Glutamatergic neuron (in vitro differentiated cells): ENCODE data around the gene ADAMTS9. TPM values are rescaled to one million over a fixed set of nuclear protein-coding genes. Genes with fewer than 3 reads are reported as not detected.

Experiments used
- DNase-seq: peaks from one replicate; pipeline ENCODE4 v3.0.0; 2022
- H3K27ac Mint-ChIP-seq: one replicate; pipeline ENCODE4 v1.8.0; 2020; ENCODE audit warnings: mild to moderate bottlenecking, mixed read lengths, inconsistent platforms; ENCODE audit not compliant: unreplicated experiment
- H3K27me3 Mint-ChIP-seq: one replicate; pipeline ENCODE4 v1.8.0; 2020; ENCODE audit warnings: mild to moderate bottlenecking, moderate library complexity, mixed read lengths, inconsistent platforms; ENCODE audit not compliant: unreplicated experiment
- H3K36me3 Mint-ChIP-seq: one replicate; pipeline ENCODE4 v1.8.0; 2020; ENCODE audit warnings: mild to moderate bottlenecking, mixed read lengths, inconsistent platforms; ENCODE audit not compliant: unreplicated experiment
- H3K4me1 Mint-ChIP-seq: one replicate; pipeline ENCODE4 v1.8.0; 2020; ENCODE audit warnings: mild to moderate bottlenecking, low read depth, mixed read lengths, inconsistent platforms; ENCODE audit not compliant: unreplicated experiment
- H3K4me3 Mint-ChIP-seq: one replicate; pipeline ENCODE4 v1.8.0; 2020; ENCODE audit warnings: mild to moderate bottlenecking, mixed read lengths, inconsistent platforms; ENCODE audit not compliant: unreplicated experiment
- H3K9me3 Mint-ChIP-seq: one replicate; pipeline ENCODE4 v1.8.0; 2020; ENCODE audit warnings: mild to moderate bottlenecking, moderate library complexity, mixed read lengths, inconsistent platforms; ENCODE audit not compliant: unreplicated experiment
- total RNA-seq: library from RNA; stranded (reverse); fragmentation: NEBNext Ultra II Directional; extraction: Animal tissue kit (Norgen Biotek cat#: 25700); gene quantifications from one replicate; pipeline ENCODE4 v1.2.1, GENCODE V29; 2021; ENCODE audit not compliant: unreplicated experiment
- TF ChIP-seq, protein P1 (sequence below): fragments of 200-600 bp; sonication (generic); IDR thresholded peaks from one replicate; pipeline ENCODE4 v1.5.0; 2021; ENCODE audit not compliant: partially characterized antibody, unreplicated experiment

Gene ADAMTS9
- total RNA-seq, 1 donor from 2014 or later, result 2.3 TPM

DNA sequence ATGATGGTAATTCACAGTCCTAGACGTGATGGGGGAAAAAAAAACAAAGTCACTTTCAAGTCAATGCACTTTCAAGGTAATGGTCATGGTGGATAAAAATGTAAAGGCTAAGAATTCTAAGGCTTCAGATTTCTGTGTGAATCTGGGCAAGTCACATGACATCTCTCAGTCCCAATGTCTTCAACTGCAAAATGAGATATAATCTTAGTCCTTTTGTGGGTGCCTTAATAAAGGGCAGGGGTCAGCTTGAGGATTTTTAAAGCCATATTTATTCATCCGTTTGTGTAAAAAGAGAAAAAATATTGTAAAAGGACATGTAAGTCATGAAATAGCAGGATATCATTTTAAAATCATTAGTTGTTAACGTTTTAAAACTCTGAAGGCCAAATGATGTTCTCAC lies 83.5 kb downstream of the ADAMTS9 start:
- Mint-ChIP-seq H3K27ac (no peak overlapping the region), H3K36me3 (no peaks in the 10 kb centered on the region), H3K27me3 (peaks cover 2% of the 10 kb centered on the region), H3K4me3 (no peak overlapping the region), H3K4me1 (peaks cover 5% of the 10 kb centered on the region), H3K9me3 (no peaks in the 10 kb centered on the region)
- TF ChIP-seq, protein P1, sequence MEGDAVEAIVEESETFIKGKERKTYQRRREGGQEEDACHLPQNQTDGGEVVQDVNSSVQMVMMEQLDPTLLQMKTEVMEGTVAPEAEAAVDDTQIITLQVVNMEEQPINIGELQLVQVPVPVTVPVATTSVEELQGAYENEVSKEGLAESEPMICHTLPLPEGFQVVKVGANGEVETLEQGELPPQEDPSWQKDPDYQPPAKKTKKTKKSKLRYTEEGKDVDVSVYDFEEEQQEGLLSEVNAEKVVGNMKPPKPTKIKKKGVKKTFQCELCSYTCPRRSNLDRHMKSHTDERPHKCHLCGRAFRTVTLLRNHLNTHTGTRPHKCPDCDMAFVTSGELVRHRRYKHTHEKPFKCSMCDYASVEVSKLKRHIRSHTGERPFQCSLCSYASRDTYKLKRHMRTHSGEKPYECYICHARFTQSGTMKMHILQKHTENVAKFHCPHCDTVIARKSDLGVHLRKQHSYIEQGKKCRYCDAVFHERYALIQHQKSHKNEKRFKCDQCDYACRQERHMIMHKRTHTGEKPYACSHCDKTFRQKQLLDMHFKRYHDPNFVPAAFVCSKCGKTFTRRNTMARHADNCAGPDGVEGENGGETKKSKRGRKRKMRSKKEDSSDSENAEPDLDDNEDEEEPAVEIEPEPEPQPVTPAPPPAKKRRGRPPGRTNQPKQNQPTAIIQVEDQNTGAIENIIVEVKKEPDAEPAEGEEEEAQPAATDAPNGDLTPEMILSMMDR, result no peak
- no peak for DNase-seq

DNA sequence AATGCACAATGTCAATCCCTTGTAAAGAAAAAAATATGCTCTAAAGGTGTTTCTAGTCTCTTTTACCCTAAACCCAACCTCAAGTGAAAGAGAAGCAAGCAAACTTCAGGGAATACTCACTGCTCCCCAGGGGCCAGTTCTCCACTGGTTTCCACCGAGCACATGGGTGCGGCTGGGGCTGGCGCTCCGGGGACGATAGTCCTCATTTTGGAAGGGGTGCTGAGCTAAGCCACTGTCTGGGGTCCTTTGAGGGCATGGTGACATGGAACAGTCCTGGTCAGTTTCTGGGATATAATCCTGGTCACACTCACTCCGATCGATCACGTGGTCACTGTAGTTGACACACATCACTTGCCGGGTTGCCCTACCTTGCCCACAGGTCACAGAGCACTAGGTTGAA lies 86.0 kb downstream of the ADAMTS9 start:
- Mint-ChIP-seq H3K4me3 (no peak overlapping the region), H3K27me3 (peaks cover 2% of the 10 kb centered on the region), H3K4me1 (peaks cover 5% of the 10 kb centered on the region), H3K9me3 (no peaks in the 10 kb centered on the region), H3K36me3 (no peaks in the 10 kb centered on the region), H3K27ac (no peak overlapping the region)
- TF ChIP-seq, protein P1, result no peak
- DNase-seq, result no peak

DNA sequence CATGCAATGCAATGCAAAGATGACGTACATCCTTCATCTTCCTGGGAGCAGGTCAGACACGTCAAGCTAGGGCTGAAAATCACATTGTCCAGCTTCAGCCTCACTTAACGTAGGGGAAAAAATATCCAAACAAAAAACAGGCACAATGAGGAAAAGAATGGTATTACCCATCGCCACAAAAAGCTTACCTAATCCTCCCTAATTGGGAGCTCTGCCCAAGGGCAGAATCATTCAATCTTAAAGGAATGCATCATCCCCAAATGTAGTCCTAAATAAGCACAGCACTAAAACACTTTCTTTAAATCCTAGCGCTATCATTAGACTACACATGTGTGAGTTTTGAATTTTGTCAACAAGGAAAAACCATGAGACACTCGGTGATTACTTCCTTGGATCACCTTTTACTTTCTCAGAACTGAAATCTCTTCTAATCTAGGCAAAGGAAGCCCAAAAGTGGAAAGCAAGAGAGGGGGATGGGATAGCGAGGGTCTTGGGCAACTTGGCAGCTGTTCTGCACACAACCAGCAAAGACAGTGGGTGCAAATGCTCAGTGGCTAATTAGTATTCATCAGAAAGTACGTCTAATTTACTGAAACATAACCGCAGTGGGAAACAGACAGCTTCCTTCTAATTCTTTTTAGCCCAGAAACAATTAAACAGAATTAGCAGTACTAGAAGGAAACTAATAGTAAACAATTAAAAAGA lies 87.4 kb downstream of the ADAMTS9 start:
- Mint-ChIP-seq H3K27me3 (peaks cover 2% of the 10 kb centered on the region), H3K4me1 (peaks cover 5% of the 10 kb centered on the region), H3K36me3 (no peaks in the 10 kb centered on the region), H3K27ac (no peak overlapping the region), H3K4me3 (no peak overlapping the region), H3K9me3 (no peaks in the 10 kb centered on the region)
- no peak for DNase-seq
- TF ChIP-seq, protein P1, result no peak

DNA sequence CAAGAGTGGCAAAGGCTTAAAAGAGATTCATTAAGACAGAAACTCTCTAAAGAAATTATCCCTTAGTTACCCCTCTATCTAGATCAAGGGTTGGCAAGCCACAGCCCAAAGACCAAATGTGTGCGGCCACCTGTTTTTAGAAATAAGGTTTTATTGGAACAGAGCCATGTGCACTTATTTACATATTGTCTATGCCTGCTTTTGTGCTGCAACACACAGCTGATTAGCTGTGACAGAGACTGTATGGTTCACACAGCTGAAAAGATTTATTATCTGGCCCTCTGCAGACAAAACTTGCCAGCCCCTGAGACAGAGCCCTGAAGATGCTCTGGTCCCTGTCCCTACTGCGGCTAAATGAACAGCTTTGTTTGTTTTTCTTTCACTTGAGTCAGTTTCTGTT lies 88.1 kb downstream of the ADAMTS9 start:
- no peak overlapping the region for H3K4me3 Mint-ChIP-seq
- H3K4me1 Mint-ChIP-seq, result peaks cover 5% of the 10 kb centered on the region
- TF ChIP-seq, protein P1, result no peak
- peaks cover 2% of the 10 kb centered on the region for H3K27me3 Mint-ChIP-seq
- DNase-seq, result no peak
- H3K27ac Mint-ChIP-seq, result no peak overlapping the region
- H3K9me3 Mint-ChIP-seq, result no peaks in the 10 kb centered on the region
- no peaks in the 10 kb centered on the region for H3K36me3 Mint-ChIP-seq

DNA sequence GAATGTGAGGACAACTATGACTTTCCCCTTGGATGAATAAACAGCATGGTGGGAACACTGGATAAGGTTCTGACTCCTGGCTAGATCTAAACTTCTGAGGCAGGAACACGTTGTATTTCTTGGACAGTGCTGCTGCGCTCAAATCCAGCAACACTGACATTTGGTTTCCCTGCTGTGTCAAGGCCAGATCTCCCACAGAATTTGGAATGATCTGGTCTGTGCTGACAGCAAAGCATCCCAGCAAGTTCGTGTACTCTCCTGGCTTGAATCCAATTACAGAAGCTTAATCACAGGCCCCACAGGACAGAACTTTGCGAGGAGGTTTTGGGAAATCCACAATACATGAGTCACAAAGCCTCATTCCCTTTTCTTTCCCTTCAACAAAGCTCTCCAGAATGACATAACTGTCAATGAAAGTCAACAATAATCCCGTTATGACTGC lies 92.5 kb downstream of the ADAMTS9 start:
- DNase-seq, result no peak
- TF ChIP-seq, protein P1, result no peak
- no peaks in the 10 kb centered on the region for H3K27me3 Mint-ChIP-seq
- no peaks in the 10 kb centered on the region for H3K36me3 Mint-ChIP-seq
- no peaks in the 10 kb centered on the region for H3K9me3 Mint-ChIP-seq
- H3K4me3 Mint-ChIP-seq, result no peak overlapping the region
- peaks cover 2% of the 10 kb centered on the region for H3K4me1 Mint-ChIP-seq
- no peak overlapping the region for H3K27ac Mint-ChIP-seq
